Esophagus muscularis mucosa (tissue), 2 donors: ENCODE results near the gene XPO6.

Source experiments
- EP300 ChIP-seq: sonication (generic); formaldehyde crosslinking; IDR thresholded peaks from one replicate; pipeline ENCODE4 v1.6.1; 2017; ENCODE audit warnings: antibody characterized with exemption
- POLR2A ChIP-seq: fragments of 450-650 bp; IDR thresholded peaks from one replicate; pipeline ENCODE4 v1.6.1; 2017; ENCODE audit warnings: antibody characterized with exemption, moderate library complexity, mild to moderate bottlenecking, low read depth

DNA sequence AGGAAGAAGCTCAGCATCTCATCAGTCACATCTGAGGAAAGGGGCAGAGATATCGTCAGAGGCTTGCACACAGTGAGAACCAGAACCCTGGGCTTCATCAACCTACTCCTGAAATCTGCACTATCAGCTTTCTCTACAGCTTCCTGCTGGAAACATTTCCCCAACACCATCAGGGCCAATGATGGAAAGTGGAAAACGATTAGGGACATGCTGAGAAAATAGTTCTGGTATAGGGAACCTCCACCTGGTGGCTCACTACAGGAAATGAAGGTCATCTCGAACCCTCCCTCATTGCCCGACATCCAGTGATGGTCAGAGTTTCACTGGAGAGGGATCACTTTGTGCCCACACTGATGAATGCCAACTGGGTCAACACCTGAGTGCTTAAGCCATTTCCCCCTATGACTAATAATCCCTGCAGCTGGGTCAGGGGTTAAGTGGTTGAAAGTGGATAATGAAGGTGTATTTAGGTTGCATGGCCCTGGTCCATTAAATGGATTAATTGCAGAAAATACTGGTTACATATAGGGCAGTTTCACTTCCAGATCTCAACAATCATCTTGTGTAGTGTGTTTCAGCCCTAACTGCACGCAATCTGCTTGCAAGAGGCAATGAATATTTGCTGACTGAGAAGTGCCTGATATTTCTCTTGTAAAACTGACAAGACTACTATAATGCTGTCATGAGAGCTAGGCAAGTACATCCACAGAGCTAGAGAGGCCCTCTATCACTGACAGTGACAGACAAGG, 105.1 kb downstream of the XPO6 start:
- TF ChIP-seq POLR2A, result no peak
- no peak for TF ChIP-seq EP300
